PFSK-1 (cell line): ENCODE results near the gene KCNE4.

Source experiments
- POLR2AphosphoS5 ChIP-seq: IDR thresholded peaks from 2 replicates; pipeline ENCODE4 v1.6.1; 2012; ENCODE audit warnings: low read depth, mild to moderate bottlenecking, control low read depth, low read length, moderate library complexity
- TAF1 ChIP-seq: IDR thresholded peaks from 2 replicates; pipeline ENCODE4 v1.6.1; 2012; ENCODE audit warnings: low read length, control low read depth, borderline replicate concordance; ENCODE audit not compliant: insufficient read depth
- TF ChIP-seq, protein P1 (sequence below), 2 experiments: IDR thresholded peaks; 2 replicates each; pipeline versions ENCODE4 v1.6.1 to v1.8.0; 2011 to 2012; ENCODE audit warnings: low read depth in 2 of 2, low read length in 2 of 2, control low read depth in 1 of 2, inconsistent platforms in 1 of 2, mild to moderate bottlenecking in 1 of 2, moderate library complexity in 1 of 2; ENCODE audit not compliant: insufficient read depth in 1 of 2

DNA sequence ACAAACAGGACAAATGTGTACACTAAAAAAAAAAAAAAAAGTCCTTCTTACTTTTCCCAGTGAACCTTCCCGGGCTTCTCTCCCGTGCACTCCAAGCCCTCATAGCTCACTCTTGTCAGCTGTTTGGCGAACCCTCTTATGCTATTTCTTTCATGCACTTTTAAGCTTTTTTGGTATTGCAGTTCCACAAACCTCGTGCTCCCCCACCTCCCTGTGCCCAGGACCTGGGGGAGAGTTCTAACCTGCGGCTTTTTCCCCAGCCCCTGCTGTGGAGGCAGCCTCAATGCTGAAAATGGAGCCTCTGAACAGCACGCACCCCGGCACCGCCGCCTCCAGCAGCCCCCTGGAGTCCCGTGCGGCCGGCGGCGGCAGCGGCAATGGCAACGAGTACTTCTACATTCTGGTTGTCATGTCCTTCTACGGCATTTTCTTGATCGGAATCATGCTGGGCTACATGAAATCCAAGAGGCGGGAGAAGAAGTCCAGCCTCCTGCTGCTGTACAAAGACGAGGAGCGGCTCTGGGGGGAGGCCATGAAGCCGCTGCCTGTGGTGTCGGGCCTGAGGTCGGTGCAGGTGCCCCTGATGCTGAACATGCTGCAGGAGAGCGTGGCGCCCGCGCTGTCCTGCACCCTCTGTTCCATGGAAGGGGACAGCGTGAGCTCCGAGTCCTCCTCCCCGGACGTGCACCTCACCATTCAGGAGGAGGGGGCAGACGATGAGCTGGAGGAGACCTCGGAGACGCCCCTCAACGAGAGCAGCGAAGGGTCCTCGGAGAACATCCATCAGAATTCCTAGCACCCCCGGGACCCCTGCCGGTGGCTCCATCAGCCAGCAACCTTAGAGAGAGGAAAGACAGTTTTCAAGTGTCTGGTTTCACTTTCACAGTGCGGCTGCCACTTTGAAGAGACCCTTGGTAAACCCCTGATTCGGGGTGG lies 826 bp downstream of the KCNE4 start:
- TF ChIP-seq POLR2AphosphoS5 (no peak), TAF1 (no peak)
- TF ChIP-seq, protein P1, sequence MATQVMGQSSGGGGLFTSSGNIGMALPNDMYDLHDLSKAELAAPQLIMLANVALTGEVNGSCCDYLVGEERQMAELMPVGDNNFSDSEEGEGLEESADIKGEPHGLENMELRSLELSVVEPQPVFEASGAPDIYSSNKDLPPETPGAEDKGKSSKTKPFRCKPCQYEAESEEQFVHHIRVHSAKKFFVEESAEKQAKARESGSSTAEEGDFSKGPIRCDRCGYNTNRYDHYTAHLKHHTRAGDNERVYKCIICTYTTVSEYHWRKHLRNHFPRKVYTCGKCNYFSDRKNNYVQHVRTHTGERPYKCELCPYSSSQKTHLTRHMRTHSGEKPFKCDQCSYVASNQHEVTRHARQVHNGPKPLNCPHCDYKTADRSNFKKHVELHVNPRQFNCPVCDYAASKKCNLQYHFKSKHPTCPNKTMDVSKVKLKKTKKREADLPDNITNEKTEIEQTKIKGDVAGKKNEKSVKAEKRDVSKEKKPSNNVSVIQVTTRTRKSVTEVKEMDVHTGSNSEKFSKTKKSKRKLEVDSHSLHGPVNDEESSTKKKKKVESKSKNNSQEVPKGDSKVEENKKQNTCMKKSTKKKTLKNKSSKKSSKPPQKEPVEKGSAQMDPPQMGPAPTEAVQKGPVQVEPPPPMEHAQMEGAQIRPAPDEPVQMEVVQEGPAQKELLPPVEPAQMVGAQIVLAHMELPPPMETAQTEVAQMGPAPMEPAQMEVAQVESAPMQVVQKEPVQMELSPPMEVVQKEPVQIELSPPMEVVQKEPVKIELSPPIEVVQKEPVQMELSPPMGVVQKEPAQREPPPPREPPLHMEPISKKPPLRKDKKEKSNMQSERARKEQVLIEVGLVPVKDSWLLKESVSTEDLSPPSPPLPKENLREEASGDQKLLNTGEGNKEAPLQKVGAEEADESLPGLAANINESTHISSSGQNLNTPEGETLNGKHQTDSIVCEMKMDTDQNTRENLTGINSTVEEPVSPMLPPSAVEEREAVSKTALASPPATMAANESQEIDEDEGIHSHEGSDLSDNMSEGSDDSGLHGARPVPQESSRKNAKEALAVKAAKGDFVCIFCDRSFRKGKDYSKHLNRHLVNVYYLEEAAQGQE (IDR thresholded peaks at IDR 0.05; ENCODE audit: insufficient read depth in 1 of 2, low read depth in 2 of 2, low read length in 2 of 2), result no peak
